A673 (cell line): ENCODE results near the gene BCO1. TPM values are rescaled to one million over a fixed set of nuclear protein-coding genes. Genes with fewer than 3 reads are reported as not detected.

ENCODE experiments used
- BruUV-seq: library from RNA; stranded (reverse); fragments of 400-500 nt; replicated peaks from 2 replicates; lab custom pipeline; 2021; lab: Mats Ljungman, UMichigan
- CTCF ChIA-PET: fragments of 300-600 bp; sonication (Branson Sonifier 250); formaldehyde crosslinking; loops from one replicate; lab custom pipeline; 2022; ENCODE audit warnings: antibody characterized with exemption; lab: Charles Lee
- POLR2A ChIA-PET: fragments of 300-600 bp; sonication (Branson Sonifier 250); formaldehyde crosslinking; loops from one replicate; lab custom pipeline; 2022; ENCODE audit warnings: antibody characterized with exemption; ENCODE audit not compliant: low non-redundant PET; lab: Charles Lee
- DNase-seq: peaks from one replicate; pipeline ENCODE4 v3.0.0-alpha.2; 2015; ENCODE audit warnings: low spot score
- H3K27ac ChIP-seq: fragments of 200-600 bp; sonication (generic); 2 replicates; pipeline ENCODE4 v1.5.1; 2016; ENCODE audit warnings: mixed run types, low read depth, mild to moderate bottlenecking, mixed read lengths, antibody characterized with exemption, low read length; ENCODE audit not compliant: poor library complexity, severe bottlenecking
- H3K27me3 ChIP-seq: fragments of 200-600 bp; sonication (generic); replicated peaks from 2 replicates; pipeline ENCODE4 v1.6.1; 2017; ENCODE audit warnings: mixed run types, low read depth, mild to moderate bottlenecking, mixed read lengths, antibody characterized with exemption, low read length; ENCODE audit not compliant: insufficient read depth, poor library complexity
- H3K36me3 ChIP-seq: fragments of 200-600 bp; sonication (generic); 2 replicates; pipeline ENCODE4 v1.6.1; 2016; ENCODE audit warnings: mixed run types, mild to moderate bottlenecking, mixed read lengths, antibody characterized with exemption, low read length; ENCODE audit not compliant: insufficient read depth, poor library complexity, severe bottlenecking
- H3K4me1 ChIP-seq: fragments of 200-600 bp; sonication (generic); 2 replicates; pipeline ENCODE4 v1.6.1; 2017; ENCODE audit warnings: mixed run types, mild to moderate bottlenecking, mixed read lengths, antibody characterized with exemption, low read length; ENCODE audit not compliant: insufficient read depth, poor library complexity, severe bottlenecking
- H3K4me3 ChIP-seq: fragments of 200-600 bp; sonication (generic); 2 replicates; pipeline ENCODE4 v1.5.1; 2016; ENCODE audit warnings: low read depth, mixed run types, mild to moderate bottlenecking, mixed read lengths, low read length; ENCODE audit not compliant: poor library complexity, severe bottlenecking
- H3K9me3 ChIP-seq: fragments of 200-600 bp; sonication (generic); 2 replicates; pipeline ENCODE4 v1.6.1; 2016; ENCODE audit warnings: mixed run types, low read depth, mild to moderate bottlenecking, mixed read lengths, antibody characterized with exemption, low read length; ENCODE audit not compliant: poor library complexity, severe bottlenecking
- CTCF ChIP-seq: fragments of 300-800, 200-600 bp; sonication (generic); conservative IDR thresholded peaks from 2 replicates; pipeline ENCODE4 v1.5.1; 2017; ENCODE audit warnings: low read depth, mild to moderate bottlenecking, antibody characterized with exemption, low read length, moderate library complexity, mixed read lengths
- EZH2 ChIP-seq: fragments of 200-600 bp; sonication (generic); IDR thresholded peaks from 2 replicates; pipeline ENCODE4 v1.6.1; 2017; ENCODE audit warnings: borderline replicate concordance, low read depth, mild to moderate bottlenecking, mixed read lengths, antibody characterized with exemption, low read length; ENCODE audit not compliant: poor library complexity, severe bottlenecking
- intact Hi-C: fragments of 100-400 bp; cut with micrococcal nuclease; formaldehyde crosslinking; loops from one replicate; pipeline ENCODE4 v1.10.0; 2022; ENCODE audit not compliant: unreplicated experiment
- total RNA-seq: library from RNA; stranded (reverse); gene quantifications from 2 replicates; pipeline ENCODE4 v1.2.3, GENCODE V29; 2021

BCO1 gene
- total RNA-seq, 1 experiment from 2014 or later = 0.19 TPM

GRCh38 chr16:81307770-81308169 is 69.3 kb downstream of the BCO1 start:
- Histone ChIP-seq H3K4me1 (no peaks in the 10 kb centered on the region), H3K4me3 (no peak overlapping the region), H3K27ac (no peak overlapping the region), H3K27me3 (no peaks in the 10 kb centered on the region), H3K36me3 (no peaks in the 10 kb centered on the region), H3K9me3 (no peaks in the 10 kb centered on the region)
- no peak for TF ChIP-seq CTCF
- TF ChIP-seq EZH2 = no peak
- ChIA-PET CTCF (no interaction called here), POLR2A (no interaction called here)
- intact Hi-C loops = no loop called here
- no peak for DNase-seq
- BruUV-seq = no TSS peak

- Histone ChIP-seq H3K4me3 (no peak overlapping the region), H3K27me3 (no peaks in the 10 kb centered on the region), H3K4me1 (peaks cover 9% of the 10 kb centered on the region), H3K27ac (no peak overlapping the region), H3K36me3 (no peaks in the 10 kb centered on the region), H3K9me3 (no peaks in the 10 kb centered on the region)
- intact Hi-C loops = no loop called here
- DNase-seq = no peak
- ChIA-PET POLR2A (no interaction called here), CTCF (no interaction called here)
- no TSS peak for BruUV-seq
- no peak for TF ChIP-seq EZH2
- no peak for TF ChIP-seq CTCF
Observed at GRCh38 chr16:81310045-81310644, 71.7 kb downstream of the BCO1 start.

GRCh38 chr16:81311762-81312161 is 73.3 kb downstream of the BCO1 start:
- no TSS peak for BruUV-seq
- Histone ChIP-seq H3K9me3 (no peaks in the 10 kb centered on the region), H3K4me1 (peaks cover 9% of the 10 kb centered on the region), H3K27ac (no peak overlapping the region), H3K27me3 (no peaks in the 10 kb centered on the region), H3K36me3 (no peaks in the 10 kb centered on the region), H3K4me3 (no peak overlapping the region)
- no peak for DNase-seq
- CTCF ChIA-PET = no interaction called here
- intact Hi-C loops = no loop called here
- TF ChIP-seq EZH2 = no peak
- no peak for TF ChIP-seq CTCF
- POLR2A ChIA-PET = no interaction called here
